ENCODE results near the gene LCN15. TPM values are rescaled to one million over a fixed set of nuclear protein-coding genes. Genes with fewer than 3 reads are reported as not detected.

LCN15 gene
- total and polyA plus RNA-seq, 10 of the 15 experiments (the other 5 are each of a cell fraction or from before 2014, with no cell fraction given): 0.37 to 0.50 TPM; not detected in 8

- FAIRE-seq (no peak), ATAC-seq (no peak), DNase-seq (ENCODE audit: low read depth, low spot score) (no peak)
- Histone ChIP-seq H4K20me1 (ENCODE audit: control insufficient read depth, insufficient read depth) (no peaks in the 10 kb centered on the region), H3K79me2 (ENCODE audit: control insufficient read depth, insufficient read depth, low read length) (no peaks in the 10 kb centered on the region), H3K27me3 (replicated peaks in 1 of 2; ENCODE audit: control insufficient read depth in 2 of 2, insufficient read depth in 2 of 2, low read length in 1 of 2) (peaks cover 0 to 8% of the 10 kb centered on the region in 2 experiments; a peak in 3 of 4 replicates), H3K9me3 (replicated peaks; ENCODE audit: control insufficient read depth, insufficient read depth, low read length) (no peaks in the 10 kb centered on the region), H3K4me3 (no peak overlapping the region), H3K4me1 (ENCODE audit: control insufficient read depth, insufficient read depth, low read length) (peaks cover 15% of the 10 kb centered on the region), H2AFZ (ENCODE audit: control insufficient read depth, low read depth, low read length) (no peak overlapping the region), H3K36me3 (ENCODE audit: control insufficient read depth in 2 of 2, insufficient read depth in 2 of 2, low read length in 1 of 2) (no peaks in the 10 kb centered on the region), H3K9ac (ENCODE audit: control insufficient read depth, insufficient read depth, low read length) (no peak overlapping the region), H3K4me2 (ENCODE audit: control insufficient read depth, insufficient read depth) (no peak overlapping the region), H3K27ac (ENCODE audit: control insufficient read depth, insufficient read depth) (no peak overlapping the region)
- ChIA-PET CTCF (no interaction called here), SMC1A (ENCODE audit: uncharacterized antibody, unreplicated experiment) (no interaction called here), RAD21 (ENCODE audit: unreplicated experiment) (no interaction called here), POLR2A (no interaction called here)
- intact Hi-C loops (cut with micrococcal nuclease; ENCODE audit: unreplicated experiment): no loop called here
- 83% methylated on average over 20 of the region's 20 CpGs for WGBS (ENCODE audit: insufficient coverage, insufficient replicate concordance, low lambda C conversion rate, missing lambda C conversion rate)
- BruUV-seq (replicated peaks): no TSS peak
- in situ Hi-C loops (cut with MboI): no loop called here
- no peak for TF ChIP-seq CHD2 (IDR thresholded peaks at IDR 0.05; ENCODE audit: borderline replicate concordance, low read depth, low read length)
- no peak for TF ChIP-seq HDAC2 (IDR thresholded peaks at IDR 0.05)
- no peak for TF ChIP-seq BMI1 (IDR thresholded peaks at IDR 0.05; ENCODE audit: borderline replicate concordance)
- no peak for TF ChIP-seq DPF2 (IDR thresholded peaks at IDR 0.05)
- TF ChIP-seq, protein P1, sequence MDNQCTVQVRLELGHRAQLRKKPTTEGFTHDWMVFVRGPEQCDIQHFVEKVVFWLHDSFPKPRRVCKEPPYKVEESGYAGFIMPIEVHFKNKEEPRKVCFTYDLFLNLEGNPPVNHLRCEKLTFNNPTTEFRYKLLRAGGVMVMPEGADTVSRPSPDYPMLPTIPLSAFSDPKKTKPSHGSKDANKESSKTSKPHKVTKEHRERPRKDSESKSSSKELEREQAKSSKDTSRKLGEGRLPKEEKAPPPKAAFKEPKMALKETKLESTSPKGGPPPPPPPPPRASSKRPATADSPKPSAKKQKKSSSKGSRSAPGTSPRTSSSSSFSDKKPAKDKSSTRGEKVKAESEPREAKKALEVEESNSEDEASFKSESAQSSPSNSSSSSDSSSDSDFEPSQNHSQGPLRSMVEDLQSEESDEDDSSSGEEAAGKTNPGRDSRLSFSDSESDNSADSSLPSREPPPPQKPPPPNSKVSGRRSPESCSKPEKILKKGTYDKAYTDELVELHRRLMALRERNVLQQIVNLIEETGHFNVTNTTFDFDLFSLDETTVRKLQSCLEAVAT (IDR thresholded peaks at IDR 0.05): no peak
- TF ChIP-seq FOXM1 (IDR thresholded peaks at IDR 0.05; ENCODE audit: low read depth, low read length): no peak
- TF ChIP-seq SRF (IDR thresholded peaks at IDR 0.05; ENCODE audit: low read depth in 2 of 2, low read length in 2 of 2): no peak
- no peak for TF ChIP-seq MYC (IDR thresholded peaks at IDR 0.05; ENCODE audit: insufficient read depth, insufficient read length, insufficient replicate concordance, low read length, severe bottlenecking)
- TF ChIP-seq MXI1 (IDR thresholded peaks at IDR 0.05; ENCODE audit: low read depth, low read length): no peak
- no peak for TF ChIP-seq SP1 (IDR thresholded peaks at IDR 0.05; ENCODE audit: low read depth, low read length)
These were observed 25.4 kb downstream of the LCN15 start for GRCh38 chr9:136738960-136739359.
